SKM-1 (cell line): ENCODE measurements around the gene DUSP19.

Experiments
- DNase-seq: peaks from one replicate; lab custom pipeline; 2025; ENCODE audit not compliant: unreplicated experiment; lab: John Stamatoyannopoulos, UW

The DUSP19 gene

DNA sequence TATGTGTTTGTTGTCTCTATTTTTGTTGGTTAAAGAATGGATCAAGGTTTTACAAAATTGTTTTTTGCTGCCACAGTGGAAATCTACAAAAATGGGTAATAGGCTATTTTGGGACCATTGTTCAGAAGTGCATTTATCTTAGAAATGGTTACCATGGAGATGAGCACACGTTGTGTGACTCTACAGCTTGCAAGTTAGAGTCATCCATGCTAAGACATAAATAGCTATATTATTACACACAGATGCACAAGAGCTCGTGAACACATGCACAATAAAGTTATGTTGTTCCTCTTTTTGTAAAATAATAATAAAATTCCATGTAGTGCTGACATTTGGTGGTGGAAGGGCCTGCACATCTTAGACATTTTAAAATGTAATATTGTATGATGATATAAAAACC lies 15.5 kb upstream of the DUSP19 start:
- no peak for DNase-seq

DNA sequence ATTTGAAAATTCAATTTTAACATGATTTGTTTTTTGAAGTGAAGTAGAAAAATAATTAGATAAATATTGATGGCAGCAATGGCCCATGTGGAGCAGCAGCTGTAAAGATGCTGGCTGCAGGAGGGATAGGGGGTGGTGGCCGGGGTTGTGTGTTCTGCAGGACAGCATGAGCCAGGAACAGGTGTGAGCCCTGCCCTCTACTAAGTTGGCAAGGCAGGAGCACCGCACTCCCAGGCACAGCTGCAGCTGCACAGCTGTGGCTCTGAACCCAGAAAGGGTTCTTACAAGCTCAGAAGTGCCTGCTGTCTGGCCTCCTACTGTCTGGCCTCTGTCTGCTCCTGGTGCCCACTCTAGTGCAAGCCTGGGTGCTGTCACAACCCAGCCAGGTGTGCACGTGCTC lies 10.0 kb upstream of the DUSP19 start:
- DNase-seq: no peak

DNA sequence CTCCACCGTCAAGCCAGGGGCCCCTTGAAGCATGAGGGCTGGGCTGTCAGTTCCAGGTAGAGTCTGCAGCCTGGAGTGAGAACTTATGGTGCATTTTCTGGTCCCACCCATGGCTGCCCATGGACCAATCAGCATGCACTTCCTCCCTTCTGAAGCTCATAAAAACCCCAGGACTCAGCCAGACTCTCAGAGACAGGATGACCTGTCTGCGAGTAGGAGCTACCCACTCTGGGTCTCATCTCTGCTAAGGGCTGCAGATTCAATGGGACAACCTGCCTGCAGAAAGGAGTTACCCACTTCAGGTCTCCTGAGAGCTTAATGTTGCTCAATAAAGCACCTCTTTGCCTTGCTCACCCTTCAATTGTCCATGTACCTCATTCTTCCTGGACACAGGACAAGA lies 9.4 kb upstream of the DUSP19 start:
- no peak for DNase-seq

DNA sequence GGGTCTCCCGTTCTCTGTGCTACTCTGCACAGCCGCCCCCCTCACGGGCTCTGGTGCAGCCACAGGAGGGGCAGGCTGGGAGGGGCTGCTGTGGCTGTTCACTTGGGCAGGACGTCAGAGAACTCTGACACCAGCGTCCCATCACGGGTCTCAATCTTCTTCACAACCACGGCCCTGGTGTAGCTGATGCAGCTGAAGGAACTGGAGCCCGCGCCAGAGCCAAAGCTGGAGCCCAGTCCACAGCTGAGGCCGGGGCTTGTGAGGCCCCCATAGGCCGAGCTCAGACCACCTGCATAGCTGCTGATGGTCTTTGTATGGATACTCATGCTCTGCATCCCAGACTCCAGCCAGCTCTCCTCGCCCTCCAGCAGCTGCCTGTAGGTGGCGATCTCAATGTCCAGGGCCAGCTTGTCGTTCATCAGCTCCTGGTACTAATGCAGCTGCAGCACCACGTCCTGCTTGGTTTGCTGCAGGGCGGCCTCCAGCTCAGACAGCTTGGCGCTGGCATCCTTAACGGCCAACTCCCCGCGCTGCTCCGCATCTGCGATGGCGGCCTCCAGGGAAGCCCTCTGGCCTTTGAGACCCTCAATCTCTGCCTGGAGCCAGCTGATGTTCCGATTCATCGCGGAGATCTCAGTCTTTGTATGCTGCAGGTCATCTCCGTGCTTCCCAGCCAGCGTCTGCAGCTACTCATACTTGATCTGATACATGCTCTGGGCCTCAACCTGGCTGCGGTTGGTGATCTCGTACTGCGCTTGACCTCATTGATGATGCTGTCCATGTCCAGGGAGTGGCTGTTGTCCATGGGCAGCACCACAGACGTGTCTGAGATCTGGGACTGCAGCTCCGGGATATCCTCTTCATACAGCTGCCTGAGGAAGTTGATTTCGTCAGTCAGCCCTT lies 7.4 kb upstream of the DUSP19 start:
- DNase-seq: no peak

DNA sequence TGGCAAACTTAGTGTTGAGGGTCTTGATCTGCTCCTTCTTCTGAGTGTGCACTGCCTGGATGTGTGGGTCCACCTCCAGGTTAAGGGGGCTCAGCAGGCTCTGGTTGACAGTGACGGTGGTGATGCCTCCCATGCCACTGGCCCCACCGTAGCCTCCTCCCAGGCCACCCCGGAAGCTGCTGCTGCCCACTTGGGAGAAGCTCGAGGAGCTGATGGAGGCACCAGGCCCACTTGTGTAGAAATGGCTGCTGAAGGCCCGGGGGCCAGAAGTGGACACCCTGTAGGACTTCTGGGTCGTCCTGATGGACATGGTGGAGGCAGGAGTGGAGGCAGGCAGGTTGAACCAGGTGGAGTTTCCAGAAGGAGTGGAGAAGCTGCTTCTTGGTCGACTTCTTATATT lies 6.4 kb upstream of the DUSP19 start:
- no peak for DNase-seq

DNA sequence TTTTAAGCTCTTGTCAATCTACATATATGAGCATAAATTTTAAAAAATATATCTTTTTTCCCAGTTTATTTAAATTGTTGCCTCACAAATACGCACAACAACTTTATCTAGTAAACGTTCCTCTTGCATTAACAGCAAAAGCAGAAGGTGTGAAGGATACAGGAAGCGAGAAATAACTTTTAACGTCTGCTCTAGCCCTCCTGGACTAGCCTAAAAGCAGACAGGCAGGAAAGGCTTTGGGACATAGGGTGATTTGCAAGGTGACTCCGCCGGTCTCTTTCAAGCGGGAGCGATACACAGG lies 434 bp upstream of the DUSP19 start:
- DNase-seq: no peak

DNA sequence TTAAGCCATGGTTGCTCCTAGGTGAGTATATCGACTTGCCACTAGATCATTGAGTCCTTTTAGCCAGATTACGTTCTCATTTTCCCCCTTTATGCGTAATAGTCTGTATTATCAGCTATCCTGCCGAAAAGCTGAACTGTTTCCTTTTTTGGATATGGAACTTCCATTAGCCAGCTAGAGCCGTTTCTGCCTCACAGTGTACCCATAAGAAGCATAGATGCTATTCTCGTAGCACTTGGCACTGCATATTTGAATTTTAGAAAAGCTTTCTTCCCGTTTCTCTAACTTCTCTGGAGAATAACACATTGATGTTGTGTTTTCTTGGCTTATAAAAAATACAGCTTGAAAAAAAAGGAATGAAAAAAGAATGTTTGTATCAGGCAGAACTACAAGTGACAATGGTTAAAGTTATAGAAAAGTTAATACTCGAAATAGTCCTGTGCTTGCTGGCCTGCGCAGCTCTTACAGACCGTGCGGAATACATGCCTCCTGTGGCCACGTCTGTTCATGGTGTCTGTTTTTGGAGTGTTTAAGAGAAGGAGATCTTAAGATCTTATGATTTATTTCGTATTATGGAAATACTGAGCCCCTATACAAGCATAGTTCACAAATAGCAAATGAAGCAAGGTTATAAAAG lies 710 bp downstream of the DUSP19 start:
- DNase-seq: no peak

DNA sequence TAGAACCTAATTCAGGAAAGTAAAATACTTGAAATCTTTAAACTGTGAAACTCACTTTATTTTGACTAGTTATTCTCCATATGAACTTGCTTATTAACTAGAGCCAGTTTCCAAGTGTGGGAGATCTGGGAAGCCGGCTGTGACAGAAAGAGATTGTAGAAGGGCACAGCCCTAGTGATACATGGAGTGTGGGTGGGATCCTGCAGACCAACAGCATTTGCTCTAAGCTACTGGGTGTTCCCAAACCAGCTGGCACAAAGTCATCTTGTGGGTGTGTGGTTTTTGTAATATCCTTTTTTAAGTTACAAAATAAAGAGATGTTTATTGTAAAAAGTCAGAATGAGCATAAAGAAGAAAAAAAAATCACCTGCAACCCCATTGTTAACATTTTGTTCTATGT lies 3.4 kb downstream of the DUSP19 start:
- no peak for DNase-seq

DNA sequence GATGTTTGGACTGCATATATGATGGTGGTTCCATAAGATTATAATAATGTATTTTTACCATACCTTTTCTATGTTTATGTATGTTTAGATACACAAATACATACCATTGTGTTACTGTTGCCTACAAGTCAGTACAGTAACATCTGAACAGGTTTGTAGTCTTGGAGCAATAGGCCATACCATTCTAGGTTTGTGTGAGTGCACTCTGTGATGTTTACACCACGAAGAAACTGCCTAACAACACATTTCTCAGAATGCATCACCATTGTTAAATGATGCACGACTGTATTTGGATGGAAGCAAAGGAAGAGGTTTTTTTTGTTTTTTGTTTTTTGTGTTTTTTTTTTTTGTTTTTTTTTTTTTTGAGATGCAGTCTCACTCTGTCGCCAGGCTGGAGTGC lies 9.5 kb downstream of the DUSP19 start:
- DNase-seq: no peak

DNA sequence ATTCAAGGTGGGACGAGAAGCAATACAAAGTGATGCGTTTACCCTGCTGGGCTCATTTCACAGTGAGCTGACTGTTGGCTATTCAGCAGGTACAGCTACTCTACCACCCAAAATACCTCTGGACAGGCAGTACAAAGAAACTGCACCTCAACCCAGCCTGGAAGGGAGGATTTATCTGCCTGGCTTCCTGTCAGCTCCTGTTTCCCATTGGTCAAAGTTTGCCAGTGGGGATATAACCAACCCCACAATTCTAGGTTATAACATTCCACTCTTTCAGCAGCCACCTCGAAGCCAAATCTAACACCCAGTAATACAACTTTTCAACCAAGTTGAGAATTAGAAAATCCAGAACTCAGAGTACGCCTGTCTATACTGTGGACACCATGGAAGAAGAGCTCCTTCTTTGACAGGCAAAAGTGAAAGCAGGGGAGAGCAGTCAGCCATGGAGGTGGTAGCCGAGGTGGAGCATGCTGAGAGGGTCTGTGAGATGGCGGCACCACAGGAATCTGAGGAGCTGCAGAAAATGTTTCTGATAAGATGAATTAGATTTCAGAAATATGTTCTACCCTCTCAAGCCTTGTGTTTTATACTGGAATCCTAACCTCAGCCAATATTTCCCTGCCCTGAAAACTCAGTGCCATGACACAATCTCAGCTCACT lies 10.8 kb downstream of the DUSP19 start:
- DNase-seq: no peak

DNA sequence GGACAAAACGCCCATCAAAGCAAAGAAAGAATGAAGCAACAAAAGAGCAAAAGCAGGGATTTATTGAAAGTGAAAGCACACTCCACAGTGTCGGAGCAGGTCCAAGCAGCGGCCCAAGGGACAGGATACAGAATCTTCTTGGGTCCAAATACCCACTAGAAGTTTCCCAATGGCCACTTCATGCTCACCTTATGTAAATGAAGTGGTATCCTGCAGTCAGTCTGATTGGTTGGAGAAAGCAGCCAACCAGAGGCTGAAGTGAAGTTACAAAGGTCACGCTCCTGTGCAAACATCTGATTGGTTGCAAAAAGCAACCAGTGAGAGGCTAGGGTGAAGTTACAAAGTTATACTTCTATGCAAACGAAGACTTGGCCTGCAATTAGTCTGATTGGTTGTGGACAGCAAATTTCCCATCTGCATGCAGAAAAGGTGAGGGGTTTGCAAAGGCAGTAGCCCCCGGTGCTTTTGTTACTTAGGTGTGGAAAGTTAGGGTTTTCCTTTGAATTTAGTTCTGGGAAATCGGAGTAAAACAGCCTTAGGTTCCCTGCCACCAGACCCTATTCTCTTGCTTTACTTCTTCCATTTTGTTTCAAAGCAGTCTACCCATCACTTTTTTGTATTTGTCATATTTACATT lies 12.9 kb downstream of the DUSP19 start:
- DNase-seq: no peak

DNA sequence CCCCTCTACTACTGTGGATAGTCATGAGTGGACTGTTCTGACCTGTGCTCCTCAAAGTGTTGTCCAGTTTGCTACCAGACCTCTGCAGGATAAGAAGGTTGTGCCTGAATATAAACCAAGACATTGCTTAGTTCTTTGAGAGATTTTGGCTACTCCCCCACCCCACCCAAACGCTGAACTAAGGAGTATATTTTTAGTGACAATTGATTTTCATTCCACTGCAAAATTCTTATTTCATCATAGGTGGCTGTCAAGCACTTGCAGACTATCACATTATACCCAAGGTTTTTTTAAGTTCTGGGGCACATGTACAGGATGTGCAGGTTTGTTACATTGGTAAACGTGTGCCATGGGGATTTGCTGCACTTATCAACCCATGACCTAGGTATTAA lies 13.4 kb downstream of the DUSP19 start:
- DNase-seq: no peak

DNA sequence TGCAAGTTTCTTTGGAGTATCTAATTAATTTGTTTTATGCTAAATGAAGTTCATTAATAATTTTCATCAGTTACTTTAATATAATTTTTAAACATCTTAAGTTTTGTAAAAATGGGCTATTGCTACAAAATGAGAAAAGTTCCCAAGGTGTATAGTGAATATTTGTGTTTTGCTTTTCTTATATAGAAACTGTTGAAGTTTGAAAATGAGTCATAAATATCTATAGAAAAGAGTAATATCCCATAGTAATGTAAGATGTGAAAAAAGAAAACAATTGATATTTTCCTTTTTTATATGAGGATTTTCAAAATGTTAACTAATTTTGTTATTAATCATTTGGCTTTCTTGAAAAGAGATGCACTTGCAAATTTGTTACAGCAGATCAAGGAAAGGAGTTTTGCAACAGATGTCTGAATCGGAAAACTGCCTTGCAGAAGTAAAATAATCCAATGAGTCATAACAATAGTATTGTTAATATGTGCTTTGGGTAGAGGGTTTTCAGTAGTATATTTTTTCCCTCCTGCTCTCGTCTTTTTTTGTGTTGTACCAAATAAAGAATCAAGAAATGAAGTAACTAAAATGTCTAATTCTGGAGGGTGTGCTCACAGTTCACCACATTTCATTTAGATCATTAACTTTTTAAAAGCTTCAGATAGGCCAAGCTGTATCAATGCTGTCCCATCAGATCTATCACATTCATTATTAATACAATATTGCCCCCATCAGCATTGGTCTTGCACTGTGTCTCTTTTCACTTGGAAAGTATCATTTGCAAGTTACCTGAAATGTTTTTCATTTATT lies 15.5 kb downstream of the DUSP19 start:
- DNase-seq: no peak

DNA sequence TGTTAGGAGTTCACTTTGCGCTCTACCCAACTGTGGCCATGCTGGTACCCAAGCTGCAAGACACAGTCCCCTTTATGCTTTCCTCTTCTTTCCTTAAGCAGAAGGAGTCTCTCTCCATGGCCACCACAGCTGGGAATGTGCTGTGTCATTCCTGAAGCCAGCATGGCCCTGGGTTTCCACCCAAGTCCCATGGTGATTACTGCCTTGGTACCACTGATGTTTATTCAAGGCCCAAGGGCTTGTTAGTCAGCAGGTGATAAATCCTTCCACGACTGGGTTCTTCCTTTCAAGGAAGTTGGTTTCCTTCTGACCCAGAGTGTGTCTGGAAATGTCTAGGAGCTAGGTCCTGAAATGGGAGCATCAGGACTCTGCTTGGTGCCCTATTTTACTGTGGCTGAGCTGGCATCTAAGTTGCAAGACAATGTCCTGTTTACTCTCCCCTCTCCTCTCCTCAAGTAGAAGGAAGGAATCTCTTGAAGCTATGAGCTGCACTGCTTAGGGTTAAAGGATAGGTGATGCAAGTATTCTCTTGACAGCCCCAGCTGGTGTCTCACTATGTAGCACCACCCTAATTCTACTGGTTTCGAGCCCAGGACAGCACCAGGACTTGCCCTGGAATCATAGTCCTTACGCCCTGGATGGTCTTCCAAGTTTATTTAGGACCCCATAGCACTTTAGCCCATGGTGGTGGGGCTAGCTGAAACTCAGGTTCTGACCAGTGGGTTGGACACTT lies 27.0 kb downstream of the DUSP19 start:
- no peak for DNase-seq

DNA sequence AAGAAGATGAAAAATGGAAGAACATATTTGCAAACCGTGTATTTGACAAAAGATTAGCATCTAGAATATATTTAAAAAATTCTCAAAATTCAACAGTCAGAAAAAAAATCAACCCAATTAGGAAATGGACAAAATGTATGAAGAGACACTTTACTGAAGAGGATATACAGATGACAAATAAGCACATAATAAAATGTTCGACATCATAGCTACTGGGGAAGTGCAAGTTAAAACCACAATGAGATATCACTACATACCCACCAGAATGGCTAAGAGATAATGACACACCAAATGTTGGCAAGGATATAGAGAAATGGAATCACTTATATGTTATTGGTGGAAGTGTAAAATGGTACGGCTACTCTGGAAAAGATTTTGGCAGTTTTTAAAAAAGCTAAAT lies 34.0 kb downstream of the DUSP19 start:
- no peak for DNase-seq

DNA sequence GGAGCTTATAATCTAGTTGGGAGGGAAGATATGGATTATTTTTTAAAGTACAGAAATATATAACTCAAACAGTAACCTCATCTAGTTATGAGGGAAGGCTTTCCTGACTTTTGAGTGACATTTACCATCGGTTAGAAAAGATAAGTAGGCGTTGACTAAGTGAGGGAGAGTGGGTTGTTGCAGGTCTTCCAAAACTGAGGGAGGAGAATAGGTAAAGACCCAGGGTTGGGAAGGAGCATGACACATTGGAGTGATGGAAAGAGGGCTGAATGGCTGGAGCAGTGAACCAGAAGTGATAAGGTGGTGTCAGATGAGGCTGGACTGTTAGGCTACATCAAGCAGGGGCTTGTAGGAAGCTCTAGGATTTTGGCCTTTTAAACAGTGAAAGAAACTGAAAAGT lies 35.1 kb downstream of the DUSP19 start:
- DNase-seq: no peak

DNA sequence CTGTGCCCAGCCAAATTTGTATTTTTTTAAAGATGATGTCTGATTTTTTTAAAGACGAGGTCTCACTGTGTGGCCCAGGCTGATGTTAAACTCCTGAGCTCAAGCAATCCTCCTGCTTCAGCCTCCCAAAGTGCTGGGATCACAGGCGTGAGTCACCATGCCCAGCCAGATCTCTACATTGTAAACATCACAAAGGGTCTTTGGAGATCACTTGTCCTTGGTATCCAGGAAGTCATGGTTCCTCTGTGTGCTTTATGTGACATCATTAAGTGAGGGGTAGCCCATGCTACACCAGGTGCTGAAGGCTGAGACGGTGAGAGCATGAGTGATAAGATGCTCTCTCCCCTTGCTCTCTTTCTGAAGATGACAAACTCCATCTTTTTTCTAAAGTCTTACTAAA lies 38.7 kb downstream of the DUSP19 start:
- DNase-seq: no peak

DNA sequence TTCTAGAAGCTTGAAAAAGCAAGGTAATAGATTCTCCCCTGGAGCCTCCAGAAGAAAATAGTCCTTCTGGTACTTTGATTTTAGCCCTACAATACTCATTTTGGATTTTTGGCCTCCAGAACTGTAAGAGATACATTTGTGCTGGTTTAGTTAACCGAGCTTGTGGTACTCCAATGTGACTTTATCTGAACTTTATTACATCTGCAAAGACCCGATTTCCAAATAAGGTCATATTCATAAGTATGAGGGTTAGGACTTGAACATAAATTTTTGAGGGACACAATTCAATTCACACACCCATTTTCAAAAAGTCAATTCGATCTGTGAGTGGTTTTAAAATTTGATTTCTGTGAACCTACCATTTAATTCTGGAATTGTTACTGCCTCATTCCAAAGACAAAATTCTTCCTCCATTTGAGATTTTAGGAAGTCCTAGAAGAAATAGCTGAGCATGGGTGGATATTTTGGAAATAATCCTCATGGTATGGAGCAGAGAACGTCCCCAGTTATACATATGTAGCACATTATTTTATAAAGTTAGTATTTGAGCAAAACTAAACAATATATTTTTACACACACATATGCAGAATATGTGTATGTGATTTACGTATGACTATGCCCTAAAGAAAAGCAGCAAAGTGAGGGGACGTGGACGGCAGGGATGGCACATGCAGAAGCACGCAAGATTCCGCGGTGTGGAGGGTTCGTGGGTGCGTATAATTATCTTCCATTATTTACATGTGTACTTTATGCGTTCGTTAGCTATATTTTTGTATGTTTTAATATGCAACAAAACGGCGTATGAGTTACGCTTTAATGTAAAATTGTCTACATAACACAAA lies 44.8 kb downstream of the DUSP19 start:
- DNase-seq: no peak

DNA sequence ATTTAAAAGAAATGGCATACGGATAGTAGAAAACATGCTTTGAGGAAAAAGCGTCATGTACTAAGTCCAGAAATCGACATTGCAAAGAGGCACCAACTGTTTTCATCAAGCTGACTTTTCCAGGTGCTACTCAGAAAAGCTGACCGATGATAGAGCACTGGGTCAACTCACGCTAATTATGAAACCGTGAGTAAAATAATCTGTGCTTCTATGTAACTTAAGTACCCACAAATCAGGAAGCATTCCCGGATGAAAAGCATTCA lies 45.3 kb downstream of the DUSP19 start:
- DNase-seq: peak; percentile 50
